ENCODE results near the gene LRRC3.

The LRRC3 gene

GRCh38 chr21:44494418-44494817 is 39.1 kb downstream of the LRRC3 start:
- peaks cover 16% of the 10 kb centered on the region; the same call in 1 of the 2 replicates for H3K4me1 ChIP-seq (ENCODE audit: control insufficient read depth, insufficient read depth, low read length)
- no peak overlapping the region for H3K9ac ChIP-seq (ENCODE audit: low read length)
- peaks cover 49% of the 10 kb centered on the region for H3K9me3 ChIP-seq (ENCODE audit: control insufficient read depth, insufficient read depth, low read depth, low read length)
- H3K36me3 ChIP-seq (ENCODE audit: control insufficient read depth, insufficient read depth, low read length) = peaks cover 25% of the 10 kb centered on the region
- H3K4me3 ChIP-seq (ENCODE audit: low read depth, low read length) = no peak overlapping the region
- no peak overlapping the region for H3K27ac ChIP-seq (ENCODE audit: low read depth, low read length)
- H3K27me3 ChIP-seq (ENCODE audit: control insufficient read depth, insufficient read depth, low read length) = no peaks in the 10 kb centered on the region

DNA sequence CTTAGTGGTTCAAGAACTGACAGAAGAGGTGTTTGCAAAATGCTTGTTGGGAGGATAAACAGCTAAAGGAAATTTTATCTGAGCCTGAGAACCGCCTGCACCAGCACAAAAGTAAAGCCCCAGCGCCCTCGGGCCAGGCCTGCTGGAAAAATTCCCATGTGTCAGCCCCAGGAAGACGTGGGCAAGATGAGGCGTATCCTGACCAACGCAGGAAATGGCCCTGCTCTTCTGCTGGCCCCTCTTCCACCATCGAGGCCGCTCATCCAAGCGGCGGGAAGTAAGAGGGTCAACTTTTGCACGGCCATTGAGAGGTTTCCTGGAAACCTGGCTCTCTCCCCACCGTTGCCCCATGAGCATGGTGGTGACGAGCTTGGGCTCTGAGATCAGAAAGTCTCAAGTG is 39.6 kb downstream of the LRRC3 start:
- Histone ChIP-seq H3K9me3 (ENCODE audit: control insufficient read depth, insufficient read depth, low read depth, low read length) (peaks cover 45% of the 10 kb centered on the region), H3K36me3 (ENCODE audit: control insufficient read depth, insufficient read depth, low read length) (peaks cover 25% of the 10 kb centered on the region), H3K27me3 (ENCODE audit: control insufficient read depth, insufficient read depth, low read length) (no peaks in the 10 kb centered on the region)

DNA sequence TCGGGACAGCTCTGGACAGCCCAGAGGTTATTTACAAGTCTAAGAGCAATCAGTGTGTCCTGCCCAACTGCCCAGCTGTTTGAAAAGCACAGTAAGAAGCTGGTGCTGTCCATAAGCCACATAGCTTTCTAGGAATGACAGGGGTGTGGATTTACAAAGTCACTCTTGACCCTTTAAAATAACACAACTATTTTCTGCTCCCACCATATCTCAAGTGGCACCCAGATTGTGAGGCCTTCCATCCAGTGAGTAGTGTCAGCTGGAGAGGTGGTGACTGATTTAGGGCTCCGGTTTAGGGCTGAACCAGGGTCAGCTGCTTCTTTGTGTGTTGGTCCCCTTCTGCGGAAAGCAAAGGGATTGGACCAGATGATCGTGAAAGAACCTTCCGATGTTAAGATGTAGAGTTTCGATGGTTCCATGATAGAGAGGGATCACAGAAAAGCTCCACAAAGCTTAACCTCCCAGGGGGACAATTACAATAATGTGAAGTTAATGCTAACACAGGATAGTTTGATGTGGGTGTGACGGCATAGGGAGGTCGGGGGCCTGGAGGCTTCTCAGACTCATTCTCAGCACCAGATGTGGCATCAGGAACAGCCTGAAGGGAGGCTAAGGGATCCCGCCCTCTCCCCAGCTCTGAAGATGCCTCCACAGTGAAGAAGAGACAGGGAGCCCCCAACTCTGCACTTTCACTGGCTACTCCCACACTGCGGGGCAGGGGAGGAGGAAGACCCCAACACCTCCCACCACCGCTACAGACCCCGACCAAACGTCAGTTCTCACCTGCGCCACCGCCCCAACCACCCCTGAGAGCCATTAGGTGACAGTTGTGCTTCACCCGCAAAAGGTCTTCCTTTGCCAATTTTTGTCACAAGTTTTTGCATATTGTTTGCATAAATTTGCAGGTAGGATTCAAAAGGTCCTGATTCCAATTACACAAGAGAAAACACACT is 40.6 kb downstream of the LRRC3 start:
- Histone ChIP-seq H3K27ac (ENCODE audit: low read depth, low read length) (no peak overlapping the region), H3K4me3 (ENCODE audit: low read depth, low read length) (no peak overlapping the region), H3K9ac (ENCODE audit: low read length) (no peak overlapping the region), H3K4me1 (ENCODE audit: control insufficient read depth, insufficient read depth, low read length) (peaks cover 16% of the 10 kb centered on the region; the same call in 1 of the 2 replicates), H3K36me3 (ENCODE audit: control insufficient read depth, insufficient read depth, low read length) (peaks cover 17% of the 10 kb centered on the region), H3K9me3 (ENCODE audit: control insufficient read depth, insufficient read depth, low read depth, low read length) (peaks cover 35% of the 10 kb centered on the region), H3K27me3 (ENCODE audit: control insufficient read depth, insufficient read depth, low read length) (no peaks in the 10 kb centered on the region)

More for the DNA sequence above, 39.6 kb downstream of the LRRC3 start:
- Histone ChIP-seq H3K4me3 (ENCODE audit: low read depth, low read length) (no peak overlapping the region), H3K9ac (ENCODE audit: low read length) (no peak overlapping the region), H3K4me1 (ENCODE audit: control insufficient read depth, insufficient read depth, low read length) (peaks cover 16% of the 10 kb centered on the region; the same call in 1 of the 2 replicates), H3K27ac (ENCODE audit: low read depth, low read length) (no peak overlapping the region)

DNA sequence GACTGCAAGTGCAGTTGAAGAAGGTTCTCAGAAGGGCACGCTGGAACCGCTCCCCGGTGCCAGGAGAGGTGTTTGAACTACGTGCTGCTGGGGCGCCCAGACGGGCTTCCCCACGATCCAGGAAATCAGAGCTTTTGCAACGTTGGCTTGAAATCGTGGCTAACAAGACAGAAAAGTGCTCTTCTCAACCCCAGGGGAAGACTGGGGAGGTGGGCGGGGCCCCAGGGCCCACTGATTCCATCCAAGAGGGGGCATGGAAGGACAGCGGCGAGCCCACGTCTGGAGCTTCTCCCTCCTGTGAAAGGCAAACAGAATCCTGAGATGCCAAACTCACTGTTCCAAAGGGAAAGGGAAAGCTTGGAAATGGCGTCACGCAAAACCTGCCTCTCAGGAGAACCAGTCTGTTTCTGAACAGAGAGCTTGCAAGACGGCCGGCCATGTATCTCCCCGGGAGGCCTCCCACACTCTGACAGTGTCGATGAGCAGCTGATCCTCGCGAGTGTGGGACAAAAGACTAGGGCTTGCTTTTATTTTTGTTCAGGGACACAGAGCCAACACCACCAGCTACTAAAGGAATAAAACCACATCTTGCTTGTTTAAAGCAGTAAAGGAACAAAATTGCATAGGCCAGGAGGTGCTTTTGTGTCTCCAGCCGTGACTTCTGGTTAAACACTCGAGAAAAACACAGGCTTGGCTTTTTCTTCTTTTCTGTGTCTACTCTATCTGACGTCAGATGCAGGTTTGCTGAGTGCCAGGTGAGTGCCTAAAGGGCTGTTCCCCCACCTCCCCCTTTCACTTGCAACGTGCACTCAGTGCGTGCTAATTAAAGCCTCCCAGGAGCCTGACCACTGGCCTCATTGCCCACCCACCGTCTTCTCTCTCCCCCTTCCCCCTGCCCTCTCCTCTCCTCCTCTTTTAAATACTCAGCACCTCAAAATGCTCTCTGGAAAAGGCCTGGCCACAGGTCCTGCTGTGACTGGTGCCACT is 41.5 kb downstream of the LRRC3 start:
- H3K9me3 ChIP-seq (ENCODE audit: control insufficient read depth, insufficient read depth, low read depth, low read length) = peaks cover 27% of the 10 kb centered on the region
- no peak overlapping the region for H3K4me3 ChIP-seq (ENCODE audit: low read depth, low read length)
- peaks cover 16% of the 10 kb centered on the region; the same call in 1 of the 2 replicates for H3K4me1 ChIP-seq (ENCODE audit: control insufficient read depth, insufficient read depth, low read length)
- H3K27ac ChIP-seq (ENCODE audit: low read depth, low read length) = no peak overlapping the region
- H3K9ac ChIP-seq (ENCODE audit: low read length) = no peak overlapping the region
- no peaks in the 10 kb centered on the region for H3K27me3 ChIP-seq (ENCODE audit: control insufficient read depth, insufficient read depth, low read length)
- peaks cover 10% of the 10 kb centered on the region; the same call in 1 of the 2 replicates for H3K36me3 ChIP-seq (ENCODE audit: control insufficient read depth, insufficient read depth, low read length)

DNA sequence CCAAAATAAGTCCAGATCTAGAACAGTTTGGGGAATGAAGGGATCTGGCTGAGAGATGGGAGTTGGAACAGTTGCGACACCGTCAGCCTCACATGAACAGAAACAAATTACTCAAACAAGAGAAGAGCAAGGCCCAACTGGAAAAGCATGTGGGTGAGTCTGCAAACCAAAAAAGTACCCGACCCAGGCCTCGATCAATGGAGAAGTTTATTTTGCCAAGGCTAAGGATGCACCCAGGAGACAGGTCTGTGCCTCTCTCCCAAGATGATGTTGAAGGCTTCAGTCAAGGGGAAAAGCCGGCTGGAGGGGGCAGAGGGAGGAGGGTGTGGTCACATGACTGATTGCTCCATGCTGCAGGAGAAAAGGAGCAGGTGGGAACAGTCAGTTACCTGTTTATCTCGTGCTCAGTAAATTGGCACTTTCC is 42.4 kb downstream of the LRRC3 start:
- Histone ChIP-seq H3K4me1 (ENCODE audit: control insufficient read depth, insufficient read depth, low read length) (peaks cover 16% of the 10 kb centered on the region; the same call in 1 of the 2 replicates), H3K36me3 (ENCODE audit: control insufficient read depth, insufficient read depth, low read length) (peaks cover 6% of the 10 kb centered on the region; the same call in 1 of the 2 replicates), H3K9ac (ENCODE audit: low read length) (no peak overlapping the region), H3K27ac (ENCODE audit: low read depth, low read length) (no peak overlapping the region), H3K27me3 (ENCODE audit: control insufficient read depth, insufficient read depth, low read length) (no peaks in the 10 kb centered on the region), H3K9me3 (ENCODE audit: control insufficient read depth, insufficient read depth, low read depth, low read length) (peaks cover 19% of the 10 kb centered on the region), H3K4me3 (ENCODE audit: low read depth, low read length) (no peak overlapping the region)

GRCh38 chr21:44498280-44499210 is 43.2 kb downstream of the LRRC3 start:
- Histone ChIP-seq H3K27me3 (ENCODE audit: control insufficient read depth, insufficient read depth, low read length) (no peaks in the 10 kb centered on the region), H3K9ac (ENCODE audit: low read length) (no peak overlapping the region), H3K27ac (ENCODE audit: low read depth, low read length) (no peak overlapping the region), H3K4me1 (ENCODE audit: control insufficient read depth, insufficient read depth, low read length) (peaks cover 16% of the 10 kb centered on the region; the same call in 1 of the 2 replicates), H3K9me3 (ENCODE audit: control insufficient read depth, insufficient read depth, low read depth, low read length) (peaks cover 11% of the 10 kb centered on the region), H3K36me3 (ENCODE audit: control insufficient read depth, insufficient read depth, low read length) (no peaks in the 10 kb centered on the region), H3K4me3 (ENCODE audit: low read depth, low read length) (no peak overlapping the region)

GRCh38 chr21:44499211-44499560 is 43.9 kb downstream of the LRRC3 start:
- Histone ChIP-seq H3K9me3 (ENCODE audit: control insufficient read depth, insufficient read depth, low read depth, low read length) (peaks cover 5% of the 10 kb centered on the region; the same call in 1 of the 2 replicates), H3K36me3 (ENCODE audit: control insufficient read depth, insufficient read depth, low read length) (no peaks in the 10 kb centered on the region), H3K27ac (ENCODE audit: low read depth, low read length) (no peak overlapping the region), H3K9ac (ENCODE audit: low read length) (no peak overlapping the region), H3K27me3 (ENCODE audit: control insufficient read depth, insufficient read depth, low read length) (no peaks in the 10 kb centered on the region), H3K4me1 (ENCODE audit: control insufficient read depth, insufficient read depth, low read length) (peaks cover 16% of the 10 kb centered on the region; the same call in 1 of the 2 replicates), H3K4me3 (ENCODE audit: low read depth, low read length) (no peak overlapping the region)

DNA sequence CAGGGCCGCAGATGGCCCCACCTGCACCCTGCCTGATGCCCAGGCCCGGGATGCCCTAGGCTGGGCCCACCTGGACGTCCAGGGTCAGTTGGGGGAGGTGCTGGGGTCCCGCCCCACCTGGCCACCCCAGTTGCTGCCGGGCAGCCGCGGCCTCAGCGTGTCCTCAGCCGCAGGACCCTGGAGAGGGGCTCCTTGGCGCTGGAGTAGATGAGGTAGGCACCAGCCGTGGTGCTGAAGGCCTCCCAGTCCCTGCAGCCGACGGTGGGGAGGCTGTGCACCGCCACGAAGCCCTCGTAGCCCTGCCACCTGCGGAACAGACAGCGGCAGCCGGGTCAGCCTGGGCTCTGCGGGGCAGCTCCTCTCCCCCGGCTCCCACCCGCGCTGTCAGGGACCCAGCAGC is 44.3 kb downstream of the LRRC3 start:
- H3K9me3 ChIP-seq (ENCODE audit: control insufficient read depth, insufficient read depth, low read depth, low read length) = 0 out of 2 replicates have a peak, but pooled peaks cover under 1% of the 10 kb centered on the region
- no peaks in the 10 kb centered on the region for H3K36me3 ChIP-seq (ENCODE audit: control insufficient read depth, insufficient read depth, low read length)
- no peak overlapping the region for H3K9ac ChIP-seq (ENCODE audit: low read length)
- H3K27ac ChIP-seq (ENCODE audit: low read depth, low read length) = no peak overlapping the region
- no peaks in the 10 kb centered on the region for H3K27me3 ChIP-seq (ENCODE audit: control insufficient read depth, insufficient read depth, low read length)
- no peak overlapping the region for H3K4me3 ChIP-seq (ENCODE audit: low read depth, low read length)
- peaks cover 16% of the 10 kb centered on the region; the same call in 1 of the 2 replicates for H3K4me1 ChIP-seq (ENCODE audit: control insufficient read depth, insufficient read depth, low read length)

DNA sequence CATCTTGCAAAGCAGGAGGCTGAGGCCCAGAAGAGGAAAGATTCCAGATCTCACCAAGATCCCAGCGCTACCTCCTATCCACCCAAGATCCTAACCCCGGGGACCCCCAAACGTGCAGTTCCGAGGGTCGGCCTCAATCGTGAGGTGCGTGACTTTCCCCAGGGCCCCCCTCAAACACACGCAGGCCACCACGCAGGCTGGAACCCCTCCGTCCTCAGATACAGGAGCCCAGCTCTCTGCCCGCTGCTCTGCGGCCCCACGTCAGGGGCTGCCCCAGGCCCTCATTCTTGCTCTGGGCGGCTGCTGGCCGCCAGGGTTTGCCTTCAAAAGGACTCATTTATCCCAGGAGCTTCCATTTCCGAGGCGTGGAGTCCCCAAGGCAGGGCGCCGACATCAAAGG is 44.8 kb downstream of the LRRC3 start:
- H3K4me1 ChIP-seq (ENCODE audit: control insufficient read depth, insufficient read depth, low read length) = peaks cover 16% of the 10 kb centered on the region; the same call in 1 of the 2 replicates
- no peaks in the 10 kb centered on the region for H3K27me3 ChIP-seq (ENCODE audit: control insufficient read depth, insufficient read depth, low read length)
- no peaks in the 10 kb centered on the region for H3K9me3 ChIP-seq (ENCODE audit: control insufficient read depth, insufficient read depth, low read depth, low read length)
- H3K4me3 ChIP-seq (ENCODE audit: low read depth, low read length) = no peak overlapping the region
- no peak overlapping the region for H3K9ac ChIP-seq (ENCODE audit: low read length)
- no peak overlapping the region for H3K27ac ChIP-seq (ENCODE audit: low read depth, low read length)
- H3K36me3 ChIP-seq (ENCODE audit: control insufficient read depth, insufficient read depth, low read length) = no peaks in the 10 kb centered on the region
